ENCODE data around the gene ZCCHC14.
"Not testable (repeated sequence)": the region's sequence is repeated elsewhere in the genome, so short reads cannot be mapped to it uniquely, and the experiment has no call there.

The ZCCHC14 gene

GRCh38 chr16:87484487-87485331 lies 8.1 kb downstream of the ZCCHC14 start:
- TF ChIP-seq CTCF (conservative IDR thresholded peaks at IDR 0.05; ENCODE audit: low read length), result no peak
- H3K4me3 ChIP-seq (ENCODE audit: low read length), result no peak overlapping the region
- DNase-seq (ENCODE audit: low read depth), result no peak

- no peak for DNase-seq (ENCODE audit: low read depth)
- no peak overlapping the region for H3K4me3 ChIP-seq (ENCODE audit: low read length)
- no peak for TF ChIP-seq CTCF (conservative IDR thresholded peaks at IDR 0.05; ENCODE audit: low read length)
Observed at GRCh38 chr16:87483481-87483880, 9.3 kb downstream of the ZCCHC14 start.

- H3K4me3 ChIP-seq (ENCODE audit: low read length), result not testable (repeated sequence)
Observed at GRCh38 chr16:87482670-87483069, 10.2 kb downstream of the ZCCHC14 start.

GRCh38 chr16:87482266-87482665 lies 10.6 kb downstream of the ZCCHC14 start:
- DNase-seq (ENCODE audit: low read depth), result no peak
- no peak for TF ChIP-seq CTCF (conservative IDR thresholded peaks at IDR 0.05; ENCODE audit: low read length)
- 0 out of 2 replicates have a peak overlapping the region, but pooled peaks have one; percentile 8 for H3K4me3 ChIP-seq (ENCODE audit: low read length)

More at GRCh38 chr16:87482670-87483069, 10.2 kb downstream of the ZCCHC14 start:
- not testable (repeated sequence) for DNase-seq (ENCODE audit: low read depth)

- not testable (repeated sequence) for DNase-seq (ENCODE audit: low read depth); H3K4me3 ChIP-seq (ENCODE audit: low read length)
Observed at GRCh38 chr16:87481711-87482110, 11.1 kb downstream of the ZCCHC14 start.

- H3K4me3 ChIP-seq (ENCODE audit: low read length), result not testable (repeated sequence)
- peak; percentile 41 for DNase-seq (ENCODE audit: low read depth)
Observed at GRCh38 chr16:87477209-87477981, 15.4 kb downstream of the ZCCHC14 start.

GRCh38 chr16:87474566-87474996 lies 18.2 kb downstream of the ZCCHC14 start:
- H3K4me3 ChIP-seq (ENCODE audit: low read length), result no peak overlapping the region
- no peak for TF ChIP-seq CTCF (conservative IDR thresholded peaks at IDR 0.05; ENCODE audit: low read length)
- no peak for DNase-seq (ENCODE audit: low read depth)

GRCh38 chr16:87474017-87474416 lies 18.8 kb downstream of the ZCCHC14 start:
- no peak overlapping the region for H3K4me3 ChIP-seq (ENCODE audit: low read length)
- DNase-seq (ENCODE audit: low read depth), result no peak
- TF ChIP-seq CTCF (conservative IDR thresholded peaks at IDR 0.05; ENCODE audit: low read length), result no peak

Measured in AG10803 (cell line).